CD14-positive monocyte (primary cell): Measurements from ENCODE around the gene DOK6. TPM values are rescaled to one million over a fixed set of nuclear protein-coding genes. Genes with fewer than 3 reads are reported as not detected.

Experiments
- DNase-seq, 3 donors: peaks; one replicate each; pipeline ENCODE4 v3.0.0-alpha.2; 2011 to 2022
- H2AFZ ChIP-seq: 2 replicates; pipeline ENCODE4 v1.6.0; 2012; ENCODE audit warnings: mild to moderate bottlenecking, low read depth, low read length, inconsistent platforms; ENCODE audit not compliant: insufficient read depth, poor library complexity, severe bottlenecking
- H3K27ac ChIP-seq, 2 donors: 1 replicate in 1 of 2; 2 replicates in 1 of 2; pipeline ENCODE4 v1.5.1; 2012 to 2013; ENCODE audit warnings: low read length in 2 of 2, control low read depth in 1 of 2, inconsistent platforms in 1 of 2, low read depth in 1 of 2, mild to moderate bottlenecking in 1 of 2
- H3K27me3 ChIP-seq, 2 donors: one replicate each; pipeline versions ENCODE4 v1.6.0 to v1.6.1; 2011 to 2013; ENCODE audit warnings: low read length in 2 of 2; ENCODE audit not compliant: control insufficient read depth in 2 of 2, insufficient read depth in 2 of 2
- H3K36me3 ChIP-seq, 2 donors: replicated peaks in 1 of 2; 1 replicate in 1 of 2; 2 replicates in 1 of 2; pipeline versions ENCODE4 v1.5.1 to v1.6.1; 2012 to 2013; ENCODE audit warnings: low read length in 2 of 2, control low read depth in 1 of 2, inconsistent platforms in 1 of 2, mild to moderate bottlenecking in 1 of 2; ENCODE audit not compliant: insufficient read depth in 2 of 2, control insufficient read depth in 1 of 2
- H3K4me1 ChIP-seq, 2 donors: 1 replicate in 1 of 2; 2 replicates in 1 of 2; pipeline versions ENCODE4 v1.5.1 to v1.6.1; 2012 to 2013; ENCODE audit warnings: low read length in 2 of 2, control low read depth in 1 of 2, inconsistent platforms in 1 of 2, mild to moderate bottlenecking in 1 of 2, moderate library complexity in 1 of 2; ENCODE audit not compliant: insufficient read depth in 2 of 2, control insufficient read depth in 1 of 2
- H3K4me2 ChIP-seq: replicated peaks from 2 replicates; pipeline ENCODE3; 2012; ENCODE audit warnings: low read length, moderate library complexity, mild to moderate bottlenecking; ENCODE audit not compliant: poor library complexity, severe bottlenecking; ENCODE audit errors: extremely low read depth
- H3K4me3 ChIP-seq, 3 experiments: fragments of 200-600 bp in 1 of 3; sonication (generic) in 1 of 3; replicated peaks in 1 of 3; 1 replicate in 2 of 3; 2 replicates in 1 of 3; pipeline ENCODE4 v1.5.1; 2011 to 2013; ENCODE audit warnings: low read length in 3 of 3, mild to moderate bottlenecking in 3 of 3, control low read depth in 2 of 3, low read depth in 2 of 3, inconsistent platforms in 1 of 3, moderate library complexity in 1 of 3
- H3K79me2 ChIP-seq: 2 replicates; pipeline ENCODE4 v1.6.0; 2012; ENCODE audit warnings: mild to moderate bottlenecking, control low read depth, inconsistent platforms, low read length, moderate library complexity; ENCODE audit not compliant: insufficient read depth
- H3K9ac ChIP-seq: 2 replicates; pipeline ENCODE4 v1.6.0; 2017; ENCODE audit warnings: low read length, mild to moderate bottlenecking; ENCODE audit not compliant: insufficient read depth, poor library complexity, severe bottlenecking
- H3K9me3 ChIP-seq, 2 donors: replicated peaks in 1 of 2; 1 replicate in 1 of 2; 2 replicates in 1 of 2; pipeline versions ENCODE4 v1.5.1 to v1.6.1; 2012 to 2013; ENCODE audit warnings: low read length in 2 of 2, control low read depth in 1 of 2; ENCODE audit not compliant: control insufficient read depth in 1 of 2, insufficient read depth in 1 of 2
- H4K20me1 ChIP-seq: 2 replicates; pipeline ENCODE4 v1.6.0; 2012; ENCODE audit warnings: mild to moderate bottlenecking, low read length, control low read depth, moderate library complexity; ENCODE audit not compliant: insufficient read depth
- H3K27ac Mint-ChIP-seq, 7 donors: one replicate each; pipeline ENCODE4 v1.8.0; 2020; ENCODE audit warnings: mild to moderate bottlenecking in 7 of 7, mixed read lengths in 7 of 7, moderate library complexity in 6 of 7, inconsistent platforms in 2 of 7
- H3K27me3 Mint-ChIP-seq, 3 donors: one replicate each; pipeline ENCODE4 v1.8.0; 2021 to 2022; ENCODE audit warnings: low read depth in 3 of 3, mild to moderate bottlenecking in 3 of 3, mixed read lengths in 3 of 3, moderate library complexity in 3 of 3, inconsistent platforms in 1 of 3
- H3K36me3 Mint-ChIP-seq, 2 donors: one replicate each; pipeline ENCODE4 v1.8.0; 2020; ENCODE audit warnings: mixed read lengths in 2 of 2, inconsistent platforms in 1 of 2, mild to moderate bottlenecking in 1 of 2
- H3K4me1 Mint-ChIP-seq: one replicate; pipeline ENCODE4 v1.8.0; 2020; ENCODE audit warnings: mild to moderate bottlenecking, mixed read lengths
- H3K4me3 Mint-ChIP-seq, 2 donors: one replicate each; pipeline ENCODE4 v1.8.0; 2020; ENCODE audit warnings: mild to moderate bottlenecking in 2 of 2, mixed read lengths in 2 of 2, moderate library complexity in 1 of 2
- H3K9me3 Mint-ChIP-seq, 7 donors: one replicate each; pipeline ENCODE4 v1.8.0; 2020 to 2022; ENCODE audit warnings: mixed read lengths in 7 of 7, mild to moderate bottlenecking in 6 of 7, moderate library complexity in 6 of 7, inconsistent platforms in 2 of 7
- WGBS: methylation state at CpG from one replicate; pipeline ENCODE4 v1.1.5; 2013; ENCODE audit warnings: missing lambda C conversion rate; ENCODE audit not compliant: insufficient coverage; 5-methylcytosine and 5-hydroxymethylcytosine counted together
- intact Hi-C, 2 donors: fragments of 100-400 bp; cut with micrococcal nuclease; formaldehyde crosslinking; loops; one replicate each; pipeline versions ENCODE4 v1.15.0 to v1.15.1; 2023
- polyA plus RNA-seq, 3 donors: library from polyadenylated mRNA; depleted of rRNA in 1 of 3; unstranded in 2 of 3; stranded (reverse) in 1 of 3; fragments of 300-500 nt in 2 of 3; fragments of >200 nt in 1 of 3; fragmentation: Illumina TruSeq in 2 of 3; gene quantifications; 1 replicate in 2 of 3; 2 replicates in 1 of 3; pipeline ENCODE4 v1.2.3, GENCODE V29; 2012 to 2021
- TF ChIP-seq, protein P1 (sequence below): fragments of 200-600 bp; IDR thresholded peaks from one replicate; pipeline ENCODE4 v1.8.0; 2022; ENCODE audit warnings: antibody characterized with exemption, mild to moderate bottlenecking

Gene DOK6
- polyA plus RNA-seq, 3 donors: not detected

DNA sequence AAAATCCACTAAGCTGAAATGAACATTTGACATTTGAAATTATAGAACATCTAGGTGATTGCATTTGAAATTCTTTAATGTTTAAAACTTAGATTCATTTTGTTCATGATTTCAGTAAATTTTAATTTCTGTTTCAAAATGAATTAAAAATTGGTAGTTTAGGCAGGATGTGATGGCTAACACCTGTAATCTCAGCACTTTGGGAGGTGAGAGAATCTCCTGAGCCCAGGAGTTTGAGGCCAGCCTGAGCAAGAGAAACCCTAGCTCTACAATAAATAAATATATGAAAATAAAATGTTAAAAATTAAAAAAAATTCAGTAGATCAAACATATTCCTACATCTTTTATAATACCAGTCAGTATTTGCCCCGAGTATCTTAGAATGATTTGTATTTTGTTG lies 330.0 kb downstream of the DOK6 start:
- no peak for DNase-seq
- no peak overlapping the region for H3K9ac ChIP-seq
- H2AFZ ChIP-seq: no peak overlapping the region
- no peaks in the 10 kb centered on the region for H3K79me2 ChIP-seq
- H3K27ac ChIP-seq: no peak overlapping the region
- Mint-ChIP-seq H3K36me3 (no peaks in the 10 kb centered on the region), H3K27ac (no peak overlapping the region), H3K27me3 (peaks cover 0 to 2% (median 0%) of the 10 kb centered on the region in 3 donors), H3K4me3 (no peak overlapping the region), H3K4me1 (no peaks in the 10 kb centered on the region), H3K9me3 (peaks cover 0 to 10% (median 6%) of the 10 kb centered on the region in 7 donors)
- no peak overlapping the region for H3K4me3 ChIP-seq
- H3K4me1 ChIP-seq: no peaks in the 10 kb centered on the region
- TF ChIP-seq, protein P1, sequence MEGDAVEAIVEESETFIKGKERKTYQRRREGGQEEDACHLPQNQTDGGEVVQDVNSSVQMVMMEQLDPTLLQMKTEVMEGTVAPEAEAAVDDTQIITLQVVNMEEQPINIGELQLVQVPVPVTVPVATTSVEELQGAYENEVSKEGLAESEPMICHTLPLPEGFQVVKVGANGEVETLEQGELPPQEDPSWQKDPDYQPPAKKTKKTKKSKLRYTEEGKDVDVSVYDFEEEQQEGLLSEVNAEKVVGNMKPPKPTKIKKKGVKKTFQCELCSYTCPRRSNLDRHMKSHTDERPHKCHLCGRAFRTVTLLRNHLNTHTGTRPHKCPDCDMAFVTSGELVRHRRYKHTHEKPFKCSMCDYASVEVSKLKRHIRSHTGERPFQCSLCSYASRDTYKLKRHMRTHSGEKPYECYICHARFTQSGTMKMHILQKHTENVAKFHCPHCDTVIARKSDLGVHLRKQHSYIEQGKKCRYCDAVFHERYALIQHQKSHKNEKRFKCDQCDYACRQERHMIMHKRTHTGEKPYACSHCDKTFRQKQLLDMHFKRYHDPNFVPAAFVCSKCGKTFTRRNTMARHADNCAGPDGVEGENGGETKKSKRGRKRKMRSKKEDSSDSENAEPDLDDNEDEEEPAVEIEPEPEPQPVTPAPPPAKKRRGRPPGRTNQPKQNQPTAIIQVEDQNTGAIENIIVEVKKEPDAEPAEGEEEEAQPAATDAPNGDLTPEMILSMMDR: no peak
- peaks cover 6 to 8% of the 10 kb centered on the region in 2 donors for H3K9me3 ChIP-seq
- WGBS: no CpG with 5 or more reads among the region's 1 CpG
- no peaks in the 10 kb centered on the region for H3K27me3 ChIP-seq
- no peak overlapping the region for H3K4me2 ChIP-seq
- intact Hi-C loops: no loop called here
- no peaks in the 10 kb centered on the region for H4K20me1 ChIP-seq
- H3K36me3 ChIP-seq: no peaks in the 10 kb centered on the region

DNA sequence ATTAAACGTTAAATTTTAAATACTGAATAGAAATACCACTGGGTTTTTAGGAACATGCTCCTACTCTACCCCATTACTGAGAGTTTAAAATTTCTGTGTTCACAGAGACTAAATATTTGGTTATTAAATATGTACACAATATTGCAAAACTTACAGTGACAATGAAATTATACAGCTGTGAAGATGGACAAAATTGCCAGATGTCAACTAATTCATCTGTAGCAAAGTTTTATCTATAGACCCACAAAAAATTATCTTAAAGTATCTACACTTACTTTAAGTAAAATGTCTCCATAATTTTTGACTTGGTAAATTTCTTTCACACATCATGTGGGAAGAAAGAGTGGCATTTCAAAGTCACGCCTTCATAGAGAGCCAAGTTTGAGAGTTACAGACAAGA lies 333.8 kb downstream of the DOK6 start:
- Histone ChIP-seq H3K36me3 (no peaks in the 10 kb centered on the region), H3K4me1 (no peaks in the 10 kb centered on the region), H3K9ac (no peak overlapping the region), H4K20me1 (no peaks in the 10 kb centered on the region), H3K27me3 (no peaks in the 10 kb centered on the region), H3K4me3 (no peak overlapping the region), H3K27ac (no peak overlapping the region), H2AFZ (no peak overlapping the region), H3K4me2 (no peak overlapping the region), H3K9me3 (peaks cover 7 to 8% of the 10 kb centered on the region in 2 donors), H3K79me2 (no peaks in the 10 kb centered on the region)
- no peak for DNase-seq
- no peaks in the 10 kb centered on the region for H3K4me1 Mint-ChIP-seq
- no peak overlapping the region for H3K4me3 Mint-ChIP-seq
- intact Hi-C loops: no loop called here
- no peak overlapping the region for H3K27ac Mint-ChIP-seq
- H3K9me3 Mint-ChIP-seq: peaks cover 0 to 6% (median 2%) of the 10 kb centered on the region in 7 donors
- H3K27me3 Mint-ChIP-seq: peaks cover 0 to 2% (median 0%) of the 10 kb centered on the region in 3 donors
- no peaks in the 10 kb centered on the region for H3K36me3 Mint-ChIP-seq
- WGBS: 100% methylated on average over 1 of the region's 2 CpGs
- TF ChIP-seq, protein P1: no peak
